Neural cell (in vitro differentiated cells): Measurements from ENCODE around the gene FGR.

Experiments used
- EZH2 ChIP-seq: fragments of 200-600, 300-800 bp; shearing (Covaris generic), sonication (generic); IDR thresholded peaks from 2 replicates; pipeline ENCODE4 v1.6.1; 2014; ENCODE audit warnings: antibody characterized with exemption, low read length, borderline replicate concordance, mild to moderate bottlenecking; ENCODE audit not compliant: insufficient read depth, poor library complexity, severe bottlenecking
- MXI1 ChIP-seq: fragments of 450-650 bp; conservative IDR thresholded peaks from 2 replicates; pipeline ENCODE4 v1.6.1; 2014; ENCODE audit warnings: antibody characterized with exemption, mild to moderate bottlenecking; ENCODE audit not compliant: poor library complexity, severe bottlenecking
- POLR2AphosphoS5 ChIP-seq: IDR thresholded peaks from 2 replicates; pipeline ENCODE4 v1.6.1; 2012
- RAD21 ChIP-seq: fragments of 450-650 bp; conservative IDR thresholded peaks from 2 replicates; pipeline ENCODE4 v1.6.1; 2014; ENCODE audit warnings: antibody characterized with exemption, mild to moderate bottlenecking, moderate library complexity
- TAF1 ChIP-seq: IDR thresholded peaks from 2 replicates; pipeline ENCODE4 v1.6.1; 2012; ENCODE audit warnings: low read depth
- TF ChIP-seq, protein P1 (sequence below): fragments of 450-650 bp; IDR thresholded peaks from 2 replicates; pipeline ENCODE4 v1.5.1; 2014; ENCODE audit warnings: antibody characterized with exemption, mild to moderate bottlenecking, moderate library complexity; ENCODE audit not compliant: poor library complexity, severe bottlenecking

DNA sequence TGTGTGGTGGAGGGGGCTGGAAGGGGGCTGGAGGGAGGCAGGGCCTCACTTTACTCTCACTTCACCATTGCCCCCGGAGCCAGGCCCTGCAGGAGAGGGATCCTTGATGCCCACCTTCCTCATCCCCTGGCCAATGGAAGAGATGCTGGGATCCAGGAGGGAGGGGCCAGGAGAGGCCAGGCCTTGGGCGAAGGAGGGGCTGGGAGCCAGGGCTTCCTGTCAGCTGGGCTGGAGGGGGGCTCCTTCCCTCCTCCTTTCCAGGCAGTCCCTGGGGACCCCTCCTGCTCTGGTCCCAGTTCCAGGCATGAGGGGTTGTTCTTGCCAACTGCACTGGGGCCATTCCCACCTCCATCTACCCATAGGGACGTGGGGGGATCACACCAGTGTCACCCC, 36.7 kb downstream of the FGR start:
- no peak for TF ChIP-seq POLR2AphosphoS5
- TF ChIP-seq, protein P1, sequence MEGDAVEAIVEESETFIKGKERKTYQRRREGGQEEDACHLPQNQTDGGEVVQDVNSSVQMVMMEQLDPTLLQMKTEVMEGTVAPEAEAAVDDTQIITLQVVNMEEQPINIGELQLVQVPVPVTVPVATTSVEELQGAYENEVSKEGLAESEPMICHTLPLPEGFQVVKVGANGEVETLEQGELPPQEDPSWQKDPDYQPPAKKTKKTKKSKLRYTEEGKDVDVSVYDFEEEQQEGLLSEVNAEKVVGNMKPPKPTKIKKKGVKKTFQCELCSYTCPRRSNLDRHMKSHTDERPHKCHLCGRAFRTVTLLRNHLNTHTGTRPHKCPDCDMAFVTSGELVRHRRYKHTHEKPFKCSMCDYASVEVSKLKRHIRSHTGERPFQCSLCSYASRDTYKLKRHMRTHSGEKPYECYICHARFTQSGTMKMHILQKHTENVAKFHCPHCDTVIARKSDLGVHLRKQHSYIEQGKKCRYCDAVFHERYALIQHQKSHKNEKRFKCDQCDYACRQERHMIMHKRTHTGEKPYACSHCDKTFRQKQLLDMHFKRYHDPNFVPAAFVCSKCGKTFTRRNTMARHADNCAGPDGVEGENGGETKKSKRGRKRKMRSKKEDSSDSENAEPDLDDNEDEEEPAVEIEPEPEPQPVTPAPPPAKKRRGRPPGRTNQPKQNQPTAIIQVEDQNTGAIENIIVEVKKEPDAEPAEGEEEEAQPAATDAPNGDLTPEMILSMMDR = no peak
- no peak for TF ChIP-seq TAF1
- no peak for TF ChIP-seq MXI1
- TF ChIP-seq EZH2 = no peak
- TF ChIP-seq RAD21 = no peak
